CD14-positive monocyte (primary cell): Measurements from ENCODE around the gene ITGA5. TPM values are rescaled to one million over a fixed set of nuclear protein-coding genes. Genes with fewer than 3 reads are reported as not detected.

Experiments used
- DNase-seq, 3 donors: peaks; one replicate each; pipeline ENCODE4 v3.0.0-alpha.2; 2011 to 2022
- H2AFZ ChIP-seq: 2 replicates; pipeline ENCODE4 v1.6.0; 2012; ENCODE audit warnings: mild to moderate bottlenecking, low read depth, low read length, inconsistent platforms; ENCODE audit not compliant: insufficient read depth, poor library complexity, severe bottlenecking
- H3K27ac ChIP-seq, 2 donors: 1 replicate in 1 of 2; 2 replicates in 1 of 2; pipeline ENCODE4 v1.5.1; 2012 to 2013; ENCODE audit warnings: low read length in 2 of 2, control low read depth in 1 of 2, inconsistent platforms in 1 of 2, low read depth in 1 of 2, mild to moderate bottlenecking in 1 of 2
- H3K27me3 ChIP-seq, 2 donors: one replicate each; pipeline versions ENCODE4 v1.6.0 to v1.6.1; 2011 to 2013; ENCODE audit warnings: low read length in 2 of 2; ENCODE audit not compliant: control insufficient read depth in 2 of 2, insufficient read depth in 2 of 2
- H3K36me3 ChIP-seq, 2 donors: replicated peaks in 1 of 2; 1 replicate in 1 of 2; 2 replicates in 1 of 2; pipeline versions ENCODE4 v1.5.1 to v1.6.1; 2012 to 2013; ENCODE audit warnings: low read length in 2 of 2, control low read depth in 1 of 2, inconsistent platforms in 1 of 2, mild to moderate bottlenecking in 1 of 2; ENCODE audit not compliant: insufficient read depth in 2 of 2, control insufficient read depth in 1 of 2
- H3K4me1 ChIP-seq, 2 donors: 1 replicate in 1 of 2; 2 replicates in 1 of 2; pipeline versions ENCODE4 v1.5.1 to v1.6.1; 2012 to 2013; ENCODE audit warnings: low read length in 2 of 2, control low read depth in 1 of 2, inconsistent platforms in 1 of 2, mild to moderate bottlenecking in 1 of 2, moderate library complexity in 1 of 2; ENCODE audit not compliant: insufficient read depth in 2 of 2, control insufficient read depth in 1 of 2
- H3K4me2 ChIP-seq: replicated peaks from 2 replicates; pipeline ENCODE3; 2012; ENCODE audit warnings: low read length, moderate library complexity, mild to moderate bottlenecking; ENCODE audit not compliant: poor library complexity, severe bottlenecking; ENCODE audit errors: extremely low read depth
- H3K4me3 ChIP-seq, 3 experiments: fragments of 200-600 bp in 1 of 3; sonication (generic) in 1 of 3; replicated peaks in 1 of 3; 1 replicate in 2 of 3; 2 replicates in 1 of 3; pipeline ENCODE4 v1.5.1; 2011 to 2013; ENCODE audit warnings: low read length in 3 of 3, mild to moderate bottlenecking in 3 of 3, control low read depth in 2 of 3, low read depth in 2 of 3, inconsistent platforms in 1 of 3, moderate library complexity in 1 of 3
- H3K79me2 ChIP-seq: 2 replicates; pipeline ENCODE4 v1.6.0; 2012; ENCODE audit warnings: mild to moderate bottlenecking, control low read depth, inconsistent platforms, low read length, moderate library complexity; ENCODE audit not compliant: insufficient read depth
- H3K9ac ChIP-seq: 2 replicates; pipeline ENCODE4 v1.6.0; 2017; ENCODE audit warnings: low read length, mild to moderate bottlenecking; ENCODE audit not compliant: insufficient read depth, poor library complexity, severe bottlenecking
- H3K9me3 ChIP-seq, 2 donors: replicated peaks in 1 of 2; 1 replicate in 1 of 2; 2 replicates in 1 of 2; pipeline versions ENCODE4 v1.5.1 to v1.6.1; 2012 to 2013; ENCODE audit warnings: low read length in 2 of 2, control low read depth in 1 of 2; ENCODE audit not compliant: control insufficient read depth in 1 of 2, insufficient read depth in 1 of 2
- H4K20me1 ChIP-seq: 2 replicates; pipeline ENCODE4 v1.6.0; 2012; ENCODE audit warnings: mild to moderate bottlenecking, low read length, control low read depth, moderate library complexity; ENCODE audit not compliant: insufficient read depth
- H3K27ac Mint-ChIP-seq, 7 donors: one replicate each; pipeline ENCODE4 v1.8.0; 2020; ENCODE audit warnings: mild to moderate bottlenecking in 7 of 7, mixed read lengths in 7 of 7, moderate library complexity in 6 of 7, inconsistent platforms in 2 of 7
- H3K27me3 Mint-ChIP-seq, 3 donors: one replicate each; pipeline ENCODE4 v1.8.0; 2021 to 2022; ENCODE audit warnings: low read depth in 3 of 3, mild to moderate bottlenecking in 3 of 3, mixed read lengths in 3 of 3, moderate library complexity in 3 of 3, inconsistent platforms in 1 of 3
- H3K36me3 Mint-ChIP-seq, 2 donors: one replicate each; pipeline ENCODE4 v1.8.0; 2020; ENCODE audit warnings: mixed read lengths in 2 of 2, inconsistent platforms in 1 of 2, mild to moderate bottlenecking in 1 of 2
- H3K4me1 Mint-ChIP-seq: one replicate; pipeline ENCODE4 v1.8.0; 2020; ENCODE audit warnings: mild to moderate bottlenecking, mixed read lengths
- H3K4me3 Mint-ChIP-seq, 2 donors: one replicate each; pipeline ENCODE4 v1.8.0; 2020; ENCODE audit warnings: mild to moderate bottlenecking in 2 of 2, mixed read lengths in 2 of 2, moderate library complexity in 1 of 2
- H3K9me3 Mint-ChIP-seq, 7 donors: one replicate each; pipeline ENCODE4 v1.8.0; 2020 to 2022; ENCODE audit warnings: mixed read lengths in 7 of 7, mild to moderate bottlenecking in 6 of 7, moderate library complexity in 6 of 7, inconsistent platforms in 2 of 7
- WGBS: methylation state at CpG from one replicate; pipeline ENCODE4 v1.1.5; 2013; ENCODE audit warnings: missing lambda C conversion rate; ENCODE audit not compliant: insufficient coverage; 5-methylcytosine and 5-hydroxymethylcytosine counted together
- intact Hi-C, 2 donors: fragments of 100-400 bp; cut with micrococcal nuclease; formaldehyde crosslinking; loops; one replicate each; pipeline versions ENCODE4 v1.15.0 to v1.15.1; 2023
- polyA plus RNA-seq, 3 donors: library from polyadenylated mRNA; depleted of rRNA in 1 of 3; unstranded in 2 of 3; stranded (reverse) in 1 of 3; fragments of 300-500 nt in 2 of 3; fragments of >200 nt in 1 of 3; fragmentation: Illumina TruSeq in 2 of 3; gene quantifications; 1 replicate in 2 of 3; 2 replicates in 1 of 3; pipeline ENCODE4 v1.2.3, GENCODE V29; 2012 to 2021
- TF ChIP-seq, protein P1 (sequence below): fragments of 200-600 bp; IDR thresholded peaks from one replicate; pipeline ENCODE4 v1.8.0; 2022; ENCODE audit warnings: antibody characterized with exemption, mild to moderate bottlenecking

Gene ITGA5
- polyA plus RNA-seq, 3 donors = 85.5 to 142 (median 99.4) TPM

DNA sequence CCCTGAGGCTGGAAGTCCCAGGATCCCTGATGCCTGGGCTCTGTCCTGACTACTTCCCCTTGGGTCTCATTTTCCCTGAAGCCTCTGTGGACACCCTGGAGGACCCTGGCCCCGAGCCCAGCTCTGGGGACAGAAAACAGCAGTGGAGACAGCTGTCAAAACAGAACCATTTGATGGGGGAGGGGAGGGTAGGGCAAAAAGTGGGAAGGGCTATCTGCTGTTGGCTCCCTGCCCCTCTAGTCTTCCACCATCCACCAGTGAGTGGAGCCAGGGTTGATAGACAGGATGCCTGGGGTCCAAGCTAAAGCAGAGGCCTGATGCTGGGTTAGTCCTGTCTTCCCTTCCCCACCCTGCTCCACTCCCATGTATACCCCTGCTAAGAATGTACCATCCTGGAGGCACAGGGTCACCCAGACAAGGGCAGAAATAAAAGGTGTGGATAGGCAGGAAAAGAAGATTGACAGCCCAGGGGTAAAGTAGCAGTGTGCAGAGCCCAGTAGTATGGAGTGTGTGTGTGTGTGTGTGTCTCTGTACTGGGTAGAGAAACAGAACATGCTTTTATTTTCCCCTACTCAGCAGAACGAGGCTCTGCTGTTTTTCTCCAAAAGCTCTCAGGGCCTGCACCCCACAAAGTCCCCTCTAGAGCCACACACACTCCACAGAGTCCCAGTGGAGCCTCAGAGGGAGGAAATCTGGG lies 44.4 kb downstream of the ITGA5 start:
- peaks cover 85 to 93% of the 10 kb centered on the region in 2 donors for H3K36me3 Mint-ChIP-seq
- peak overlapping the region; percentile 15 for H3K9ac ChIP-seq
- H3K27ac ChIP-seq = peak overlapping the region in 1 of 2 donors; percentile 9
- no peak overlapping the region for H3K4me3 Mint-ChIP-seq
- WGBS = 100% methylated on average over 1 of the region's 2 CpGs
- no peak overlapping the region for H3K4me2 ChIP-seq
- H2AFZ ChIP-seq = no peak overlapping the region
- H3K27me3 ChIP-seq = no peaks in the 10 kb centered on the region
- H3K9me3 ChIP-seq = no peaks in the 10 kb centered on the region
- peaks cover 39% of the 10 kb centered on the region for H3K79me2 ChIP-seq
- intact Hi-C loops = loop anchor here in 1 of 2 donors (5.0 kb wide), 2 partner anchors 37 to 82 kb away; no protein-coding TSS in a partner anchor
- H3K4me3 ChIP-seq = no peak overlapping the region
- peak overlapping the region in 5 of 7 donors; percentile 17 to 60 (median 27) for H3K27ac Mint-ChIP-seq
- TF ChIP-seq, protein P1, sequence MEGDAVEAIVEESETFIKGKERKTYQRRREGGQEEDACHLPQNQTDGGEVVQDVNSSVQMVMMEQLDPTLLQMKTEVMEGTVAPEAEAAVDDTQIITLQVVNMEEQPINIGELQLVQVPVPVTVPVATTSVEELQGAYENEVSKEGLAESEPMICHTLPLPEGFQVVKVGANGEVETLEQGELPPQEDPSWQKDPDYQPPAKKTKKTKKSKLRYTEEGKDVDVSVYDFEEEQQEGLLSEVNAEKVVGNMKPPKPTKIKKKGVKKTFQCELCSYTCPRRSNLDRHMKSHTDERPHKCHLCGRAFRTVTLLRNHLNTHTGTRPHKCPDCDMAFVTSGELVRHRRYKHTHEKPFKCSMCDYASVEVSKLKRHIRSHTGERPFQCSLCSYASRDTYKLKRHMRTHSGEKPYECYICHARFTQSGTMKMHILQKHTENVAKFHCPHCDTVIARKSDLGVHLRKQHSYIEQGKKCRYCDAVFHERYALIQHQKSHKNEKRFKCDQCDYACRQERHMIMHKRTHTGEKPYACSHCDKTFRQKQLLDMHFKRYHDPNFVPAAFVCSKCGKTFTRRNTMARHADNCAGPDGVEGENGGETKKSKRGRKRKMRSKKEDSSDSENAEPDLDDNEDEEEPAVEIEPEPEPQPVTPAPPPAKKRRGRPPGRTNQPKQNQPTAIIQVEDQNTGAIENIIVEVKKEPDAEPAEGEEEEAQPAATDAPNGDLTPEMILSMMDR = no peak
- H3K4me1 ChIP-seq = peaks cover 21 to 54% of the 10 kb centered on the region in 2 donors
- H4K20me1 ChIP-seq = peaks cover 99% of the 10 kb centered on the region
- peaks cover 70% of the 10 kb centered on the region for H3K4me1 Mint-ChIP-seq
- DNase-seq = no peak
- H3K27me3 Mint-ChIP-seq = peaks cover 0 to 4% (median 0%) of the 10 kb centered on the region in 3 donors
- no peaks in the 10 kb centered on the region for H3K9me3 Mint-ChIP-seq
- H3K36me3 ChIP-seq = peaks cover 83 to 91% of the 10 kb centered on the region in 2 donors

DNA sequence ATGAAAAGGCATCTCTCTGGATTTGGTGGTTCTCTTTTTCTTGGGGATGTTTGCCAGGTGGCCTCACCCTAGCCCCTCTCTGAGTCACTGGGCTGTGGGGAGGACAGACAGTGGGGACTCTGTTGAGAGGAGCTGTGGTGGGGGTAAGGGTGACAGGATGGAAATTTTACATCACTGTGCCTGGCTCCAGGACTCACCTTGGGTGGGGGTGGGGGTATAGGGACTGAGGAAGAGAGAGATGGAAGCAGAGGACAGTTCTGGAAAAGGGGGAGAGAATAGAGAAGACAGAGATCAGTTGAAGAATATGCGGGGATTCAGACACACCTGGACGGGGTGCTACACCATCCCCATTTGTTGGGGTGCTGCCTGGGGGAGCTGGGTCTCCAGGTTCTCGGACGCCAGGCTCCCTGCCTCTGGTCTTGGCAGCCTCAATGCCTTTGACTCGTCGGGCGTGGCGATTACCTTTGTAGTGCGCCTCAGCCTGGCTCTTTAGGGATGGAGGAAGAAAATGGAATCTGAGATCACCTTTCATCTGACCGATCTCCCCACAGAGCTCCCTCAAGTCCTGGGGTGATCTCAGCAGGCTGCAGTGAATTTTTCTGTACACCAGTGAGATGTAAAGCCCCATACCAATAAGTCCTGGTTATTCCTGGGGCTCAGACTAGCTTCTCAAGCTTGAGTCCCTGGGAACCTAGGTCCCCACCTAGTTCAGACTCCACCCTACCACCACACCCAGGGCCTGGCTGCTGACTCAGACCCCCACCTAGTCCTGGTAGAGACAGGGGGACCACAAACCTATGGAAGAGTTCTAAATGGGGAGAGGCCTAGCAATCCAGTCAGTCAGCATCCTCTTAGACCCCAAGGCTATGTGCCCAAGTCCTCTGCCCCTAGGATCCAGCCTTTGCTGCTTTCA lies 45.2 kb downstream of the ITGA5 start:
- Histone ChIP-seq H4K20me1 (peaks cover 100% of the 10 kb centered on the region), H3K79me2 (peaks cover 33% of the 10 kb centered on the region), H3K4me1 (peaks cover 22 to 55% of the 10 kb centered on the region in 2 donors), H3K9ac (peak overlapping the region; percentile 15), H2AFZ (no peak overlapping the region), H3K4me3 (no peak overlapping the region), H3K27me3 (no peaks in the 10 kb centered on the region), H3K27ac (peak overlapping the region in 1 of 2 donors; percentile 9), H3K9me3 (no peaks in the 10 kb centered on the region), H3K36me3 (peaks cover 82 to 97% of the 10 kb centered on the region in 2 donors), H3K4me2 (no peak overlapping the region)
- Mint-ChIP-seq H3K27me3 (peaks cover 0 to 2% (median 0%) of the 10 kb centered on the region in 3 donors), H3K27ac (peak overlapping the region in 6 of 7 donors; percentile 44 to 87 (median 63)), H3K4me3 (no peak overlapping the region), H3K9me3 (peaks cover 0 to 2% (median 0%) of the 10 kb centered on the region in 7 donors), H3K4me1 (peaks cover 71% of the 10 kb centered on the region), H3K36me3 (peaks cover 84 to 94% of the 10 kb centered on the region in 2 donors)
- TF ChIP-seq, protein P1 = no peak
- DNase-seq = peak in 1 of 3 donors; percentile 35
- 100% methylated on average over 10 of the region's 10 CpGs for WGBS
- intact Hi-C loops = loop anchor here in 1 of 2 donors (5.0 kb wide), 1 partner anchor 37 kb away; no protein-coding TSS in a partner anchor
